Activated naive CD4-positive, alpha-beta T cell treated with anti-CD3 and anti-CD28 coated beads, Interleukin-2, amount 50 U/mL, for 72 hours (primary cell): ENCODE results near the gene CR2. TPM values are rescaled to one million over a fixed set of nuclear protein-coding genes. Genes with fewer than 3 reads are reported as not detected.
"Not testable (repeated sequence)": the region's sequence is repeated elsewhere in the genome, so short reads cannot be mapped to it uniquely, and the experiment has no call there.

ENCODE experiments used
- ATAC-seq, 2 donors: fragments of 150-1000 bp; cut with Tn5 transposase; 2 replicates each; pipeline ENCODE4 v1.10.0; 2021; ENCODE audit warnings: mild to moderate bottlenecking in 2 of 2, moderate library complexity in 2 of 2
- DNase-seq, 2 donors: peaks; one replicate each; pipeline ENCODE4 v3.0.0; 2021 to 2022; ENCODE audit warnings: low spot score in 2 of 2
- H3K27ac Mint-ChIP-seq, 2 donors: one replicate each; pipeline ENCODE4 v1.8.0; 2022; ENCODE audit warnings: mild to moderate bottlenecking in 2 of 2, mixed read lengths in 2 of 2
- H3K36me3 Mint-ChIP-seq, 2 donors: one replicate each; pipeline ENCODE4 v1.8.0; 2022; ENCODE audit warnings: mixed read lengths in 2 of 2
- H3K9me3 Mint-ChIP-seq, 2 donors: one replicate each; pipeline ENCODE4 v1.8.0; 2022; ENCODE audit warnings: mixed read lengths in 2 of 2
- total RNA-seq, 2 donors: library from RNA; stranded (reverse); gene quantifications; one replicate each; pipeline ENCODE4 v1.2.3, GENCODE V29; 2022

Gene CR2
- total RNA-seq, 2 donors from 2014 or later = 0.23 to 0.27 TPM

DNA sequence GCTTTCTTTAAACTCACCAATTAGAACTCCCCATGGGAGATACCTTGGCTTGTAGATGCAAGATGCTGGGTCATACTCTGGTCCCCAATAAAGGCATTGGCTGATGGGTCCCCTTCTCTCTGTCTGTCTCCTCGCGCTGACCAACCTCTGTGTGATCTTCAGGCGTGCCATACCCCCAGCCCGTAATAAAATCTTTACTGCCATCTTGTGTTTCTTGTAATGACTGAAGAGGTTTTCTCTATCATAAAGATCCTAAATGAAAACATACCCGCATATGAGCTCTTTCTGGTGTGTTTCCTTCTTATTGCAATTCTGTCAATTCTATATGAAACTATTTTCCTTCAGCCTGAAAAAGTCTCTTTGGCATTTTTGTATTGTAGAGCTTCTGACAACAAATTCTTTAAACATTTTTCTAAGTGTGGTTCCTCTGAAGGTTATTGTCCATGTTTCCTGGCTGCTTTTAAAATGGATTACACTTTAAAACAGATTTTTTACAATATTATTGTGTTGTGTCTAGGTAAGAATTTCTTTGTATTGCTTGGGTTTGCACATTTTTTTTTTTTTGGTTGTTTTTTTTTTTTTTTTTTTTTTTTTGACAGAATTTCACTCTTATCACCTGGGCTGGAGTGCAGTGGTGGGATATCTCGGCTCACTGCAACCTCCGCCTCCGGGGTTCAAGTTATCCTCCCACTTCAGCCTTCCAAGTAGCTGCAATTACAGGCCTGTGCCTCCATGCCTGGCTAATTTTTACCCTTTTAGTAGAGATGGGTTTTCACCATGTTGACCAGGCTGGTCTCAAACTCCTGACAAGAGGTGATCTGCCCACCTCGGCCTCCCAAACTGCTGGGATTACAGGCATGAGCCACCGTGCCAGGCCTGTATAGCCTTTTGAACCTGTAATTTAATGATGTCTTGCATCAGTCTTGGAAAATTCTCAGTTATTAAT is 66.5 kb downstream of the CR2 start:
- DNase-seq, ATAC-seq, H3K9me3 Mint-ChIP-seq, H3K27ac Mint-ChIP-seq, H3K36me3 Mint-ChIP-seq: not testable (repeated sequence)

DNA sequence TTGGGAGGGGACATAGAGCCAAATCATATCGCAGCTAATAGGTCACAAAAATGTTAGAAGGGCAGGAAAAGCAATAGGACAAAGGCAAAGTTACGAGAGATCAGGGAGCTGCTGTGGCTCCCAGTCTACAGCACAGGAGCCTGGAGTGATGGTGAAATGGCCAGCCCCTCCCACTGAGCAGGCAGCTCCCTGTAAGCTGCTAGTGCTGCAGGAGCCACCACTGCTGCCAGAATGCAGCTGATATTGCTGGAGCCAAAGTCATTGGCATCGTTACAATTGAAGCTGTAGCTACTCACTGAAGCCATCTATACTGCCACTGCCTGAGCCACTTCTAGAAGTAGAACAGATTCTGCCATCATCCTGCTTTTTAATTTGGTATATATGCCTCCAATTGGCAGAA is 71.1 kb downstream of the CR2 start:
- H3K27ac Mint-ChIP-seq, DNase-seq, H3K9me3 Mint-ChIP-seq: not testable (repeated sequence)

DNA sequence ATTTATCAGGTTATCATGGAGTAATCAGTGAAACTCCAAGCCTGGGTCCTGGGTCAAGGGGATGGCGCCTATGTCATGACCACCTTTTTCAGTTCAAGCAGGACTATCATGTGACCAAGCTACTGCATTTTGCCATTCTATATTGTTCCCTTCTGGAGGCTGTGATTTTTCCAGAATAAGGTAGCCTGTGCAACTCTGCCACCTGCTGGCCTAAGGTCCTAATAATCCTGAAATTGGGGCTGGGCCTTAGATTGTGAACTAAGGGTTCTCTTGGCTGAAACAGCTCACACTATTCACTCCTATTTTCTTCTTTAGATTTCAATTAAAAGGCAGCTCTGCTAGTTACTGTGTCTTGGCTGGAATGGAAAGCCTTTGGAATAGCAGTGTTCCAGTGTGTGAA is 74.3 kb downstream of the CR2 start:
- H3K27ac Mint-ChIP-seq, ATAC-seq, H3K36me3 Mint-ChIP-seq, H3K9me3 Mint-ChIP-seq, DNase-seq: not testable (repeated sequence)

More for the DNA sequence above, 71.1 kb downstream of the CR2 start:
- not testable (repeated sequence) for ATAC-seq, H3K36me3 Mint-ChIP-seq

DNA sequence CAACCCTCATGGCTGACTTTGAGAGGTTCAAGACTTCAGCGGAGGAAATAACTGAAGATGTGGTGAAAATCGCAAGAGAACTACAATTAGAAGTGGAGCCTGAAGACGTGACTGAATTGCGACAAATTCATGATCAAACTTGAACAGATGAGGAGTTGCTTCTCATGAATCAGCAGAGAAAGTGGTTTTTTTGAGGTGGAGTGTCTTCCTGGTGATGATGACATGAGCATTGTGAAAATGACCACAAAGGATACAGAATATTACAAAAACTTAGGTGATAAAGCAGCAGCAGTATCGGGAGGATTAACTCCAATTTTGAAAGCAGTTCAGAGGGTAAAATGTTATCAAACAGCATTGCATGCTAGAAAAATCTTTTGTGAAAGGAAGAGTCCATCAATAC is 82.1 kb downstream of the CR2 start:
- not testable (repeated sequence) for DNase-seq, H3K9me3 Mint-ChIP-seq, H3K27ac Mint-ChIP-seq, H3K36me3 Mint-ChIP-seq
- peak; percentile 56 to 62 for ATAC-seq

Other genes with a start within 250 kb of the CR2 start
- 100 to 1,000 TPM in 1 of 2 donors, 10 to 100 TPM in 1; 55.1 to 141 TPM for gene CD55, start 132.7 kb upstream of the CR2 start, total RNA-seq
- under 1 TPM; 0.02 to 0.08 TPM for gene CR1, start 41.8 kb downstream of the CR2 start, total RNA-seq
- gene CR1L, start 190.8 kb downstream of the CR2 start, total RNA-seq = 1 to 10 TPM in 1 of 2 donors, not detected in 1; 1.4 TPM